Retinal pigment epithelial cell (primary cell): ENCODE measurements around the gene ABCC8.

Experiments
- DNase-seq: peaks from one replicate; pipeline ENCODE4 v3.0.0-alpha.2; 2010; ENCODE audit warnings: low read depth
- H3K4me3 ChIP-seq: 2 replicates; pipeline ENCODE4 v1.5.1; 2011; ENCODE audit warnings: mild to moderate bottlenecking, low read length, control low read depth, moderate library complexity
- TF ChIP-seq, protein P1 (sequence below): conservative IDR thresholded peaks from 2 replicates; pipeline ENCODE4 v1.5.1; 2011; ENCODE audit warnings: low read depth, low read length, control low read depth, inconsistent platforms

Gene ABCC8

GRCh38 chr11:17382046-17382728, 94.5 kb downstream of the ABCC8 start:
- DNase-seq: no peak
- TF ChIP-seq, protein P1, sequence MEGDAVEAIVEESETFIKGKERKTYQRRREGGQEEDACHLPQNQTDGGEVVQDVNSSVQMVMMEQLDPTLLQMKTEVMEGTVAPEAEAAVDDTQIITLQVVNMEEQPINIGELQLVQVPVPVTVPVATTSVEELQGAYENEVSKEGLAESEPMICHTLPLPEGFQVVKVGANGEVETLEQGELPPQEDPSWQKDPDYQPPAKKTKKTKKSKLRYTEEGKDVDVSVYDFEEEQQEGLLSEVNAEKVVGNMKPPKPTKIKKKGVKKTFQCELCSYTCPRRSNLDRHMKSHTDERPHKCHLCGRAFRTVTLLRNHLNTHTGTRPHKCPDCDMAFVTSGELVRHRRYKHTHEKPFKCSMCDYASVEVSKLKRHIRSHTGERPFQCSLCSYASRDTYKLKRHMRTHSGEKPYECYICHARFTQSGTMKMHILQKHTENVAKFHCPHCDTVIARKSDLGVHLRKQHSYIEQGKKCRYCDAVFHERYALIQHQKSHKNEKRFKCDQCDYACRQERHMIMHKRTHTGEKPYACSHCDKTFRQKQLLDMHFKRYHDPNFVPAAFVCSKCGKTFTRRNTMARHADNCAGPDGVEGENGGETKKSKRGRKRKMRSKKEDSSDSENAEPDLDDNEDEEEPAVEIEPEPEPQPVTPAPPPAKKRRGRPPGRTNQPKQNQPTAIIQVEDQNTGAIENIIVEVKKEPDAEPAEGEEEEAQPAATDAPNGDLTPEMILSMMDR: no peak
- no peak overlapping the region for H3K4me3 ChIP-seq

DNA sequence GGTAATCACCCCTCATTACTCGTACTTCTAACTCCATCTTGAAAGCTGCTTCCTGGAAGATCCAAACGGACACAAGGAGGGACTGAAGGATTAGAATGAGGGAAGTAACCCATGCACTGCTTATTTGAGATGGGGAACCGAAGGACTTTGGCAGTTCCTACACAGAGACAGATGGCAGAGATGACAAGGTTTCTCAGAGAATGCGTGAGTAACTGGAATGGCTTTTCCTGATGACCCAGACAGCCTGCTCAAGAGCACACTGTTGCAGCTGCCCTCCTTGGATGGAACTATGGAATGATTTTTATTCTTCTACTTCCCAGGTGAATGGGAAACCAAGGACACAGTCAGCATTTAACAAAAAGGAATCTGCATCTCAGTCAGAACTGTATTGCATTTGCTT, 95.5 kb downstream of the ABCC8 start:
- no peak for DNase-seq
- TF ChIP-seq, protein P1: no peak
- no peak overlapping the region for H3K4me3 ChIP-seq

GRCh38 chr11:17379383-17380180, 97.1 kb downstream of the ABCC8 start:
- TF ChIP-seq, protein P1: no peak
- H3K4me3 ChIP-seq: no peak overlapping the region
- DNase-seq: no peak

GRCh38 chr11:17378655-17379054, 98.0 kb downstream of the ABCC8 start:
- TF ChIP-seq, protein P1: no peak
- no peak for DNase-seq

DNA sequence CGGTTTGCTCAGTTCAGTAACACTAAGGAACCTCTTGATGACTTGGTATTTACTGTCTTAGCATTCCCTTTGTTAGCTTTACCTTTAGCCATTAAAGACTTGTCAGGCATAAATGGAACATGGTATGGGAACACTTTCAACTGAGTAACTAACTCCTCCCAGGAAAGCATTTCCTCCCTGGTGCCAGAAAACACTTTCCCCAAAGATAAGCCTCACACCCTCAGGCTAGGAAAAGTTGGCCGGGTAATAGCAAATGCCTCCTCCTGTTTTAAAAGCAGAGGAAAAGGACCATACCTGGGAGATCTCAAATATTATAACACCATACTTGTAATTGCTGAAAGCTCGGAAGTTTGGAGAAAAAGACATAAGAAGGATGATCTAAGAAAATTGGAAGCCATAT, 100.2 kb downstream of the ABCC8 start:
- H3K4me3 ChIP-seq: no peak overlapping the region
- no peak for DNase-seq
- TF ChIP-seq, protein P1: no peak

More at GRCh38 chr11:17378655-17379054, 98.0 kb downstream of the ABCC8 start:
- no peak overlapping the region for H3K4me3 ChIP-seq

DNA sequence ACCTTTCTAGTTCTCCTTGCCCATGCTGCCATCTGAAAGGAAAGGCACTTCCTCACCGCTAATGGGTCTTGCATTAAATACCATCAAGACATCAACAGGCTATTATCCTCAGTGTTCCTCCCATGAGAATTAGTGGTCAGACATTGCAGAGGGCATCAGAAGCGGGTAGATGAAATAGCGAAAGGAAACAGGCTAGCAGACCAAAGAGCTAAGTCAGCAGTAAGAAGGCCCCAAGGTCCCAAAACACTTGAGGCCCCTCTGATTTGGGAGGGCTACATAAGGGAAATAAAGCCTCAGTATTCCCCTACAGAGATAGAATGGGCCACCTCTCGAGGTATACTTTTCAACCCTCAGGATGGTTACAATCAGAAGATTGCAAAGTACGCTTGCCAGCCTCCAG, 101.1 kb downstream of the ABCC8 start:
- DNase-seq: no peak
- no peak overlapping the region for H3K4me3 ChIP-seq
- TF ChIP-seq, protein P1: no peak

DNA sequence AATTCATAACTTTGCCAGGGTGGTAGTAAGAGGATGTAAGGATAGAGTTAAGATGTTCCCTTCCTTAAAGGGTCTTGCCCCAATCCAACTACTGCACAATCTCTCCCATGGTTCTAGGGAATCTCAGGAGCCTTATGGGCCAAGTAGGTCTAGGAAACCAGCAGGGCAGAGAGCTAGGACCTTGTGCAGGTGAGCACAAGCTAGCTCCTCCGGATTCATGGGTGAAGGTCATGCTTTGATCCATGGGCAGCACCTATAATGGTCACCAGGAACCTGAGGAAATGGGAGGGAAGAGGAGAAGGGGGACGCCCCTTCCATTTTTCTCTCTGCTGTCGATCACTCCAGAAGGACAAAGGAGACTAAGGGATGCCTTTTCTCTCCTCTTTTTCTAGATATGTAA, 105.0 kb downstream of the ABCC8 start:
- no peak for DNase-seq
- H3K4me3 ChIP-seq: no peak overlapping the region
- TF ChIP-seq, protein P1: no peak
